ENCODE data around the gene CACNA1D.
"Not testable (repeated sequence)": the region's sequence is repeated elsewhere in the genome, so short reads cannot be mapped to it uniquely, and the experiment has no call there.

Gene CACNA1D

DNA sequence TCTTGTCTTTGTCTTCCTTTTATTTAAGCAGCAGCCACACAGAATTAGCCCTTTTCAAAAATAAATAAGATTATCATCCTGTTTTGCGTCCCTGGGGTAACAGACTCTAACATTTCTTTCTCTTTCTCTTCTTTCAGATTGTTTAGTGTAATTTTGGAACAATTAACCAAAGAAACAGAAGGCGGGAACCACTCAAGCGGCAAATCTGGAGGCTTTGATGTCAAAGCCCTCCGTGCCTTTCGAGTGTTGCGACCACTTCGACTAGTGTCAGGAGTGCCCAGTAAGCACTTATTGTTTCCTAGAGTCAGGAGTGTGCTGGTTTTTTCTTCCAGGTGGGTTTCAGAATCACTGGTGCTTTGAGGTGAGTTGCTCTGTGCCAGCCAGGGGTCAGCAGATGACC, 165.6 kb downstream of the CACNA1D start:
- DNase-seq = no peak

- no peak for DNase-seq
Measured at GRCh38 chr3:53661480-53661879, 167.1 kb downstream of the CACNA1D start.

GRCh38 chr3:53664812-53665211, 170.4 kb downstream of the CACNA1D start:
- DNase-seq = not testable (repeated sequence)

DNA sequence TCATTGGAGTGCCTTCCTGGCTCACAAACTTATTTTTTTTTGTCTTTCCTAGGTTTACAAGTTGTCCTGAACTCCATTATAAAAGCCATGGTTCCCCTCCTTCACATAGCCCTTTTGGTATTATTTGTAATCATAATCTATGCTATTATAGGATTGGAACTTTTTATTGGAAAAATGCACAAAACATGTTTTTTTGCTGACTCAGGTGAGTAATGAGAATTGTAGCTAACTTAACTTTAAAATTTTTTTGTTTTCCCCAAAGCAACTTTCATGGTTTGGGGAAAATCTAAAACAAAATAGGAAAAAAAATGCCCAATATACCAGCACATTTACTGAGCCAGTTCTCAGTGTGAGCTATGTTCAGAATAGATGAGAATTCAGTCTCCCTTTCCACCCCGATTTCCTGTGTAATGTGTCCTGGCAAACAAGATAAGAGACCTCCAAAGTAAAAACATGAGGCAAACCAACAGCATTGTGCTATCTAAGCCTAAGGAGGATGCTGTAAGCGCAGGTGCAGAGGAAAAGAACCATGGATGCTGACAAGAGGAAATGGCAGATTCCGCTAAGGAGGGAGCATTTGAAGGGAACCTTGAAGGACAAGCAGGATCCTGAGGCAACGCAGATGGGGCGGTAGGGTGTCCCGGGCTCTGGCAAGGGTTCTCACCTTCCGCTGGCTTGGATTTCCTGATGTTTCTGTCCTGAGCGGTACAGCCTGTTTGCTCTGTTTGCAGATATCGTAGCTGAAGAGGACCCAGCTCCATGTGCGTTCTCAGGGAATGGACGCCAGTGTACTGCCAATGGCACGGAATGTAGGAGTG, 171.4 kb downstream of the CACNA1D start:
- no peak for DNase-seq

- peak; percentile 4 for DNase-seq
Measured at GRCh38 chr3:53668872-53669271, 174.5 kb downstream of the CACNA1D start.

GRCh38 chr3:53670721-53671120, 176.3 kb downstream of the CACNA1D start:
- no peak for DNase-seq

- no peak for DNase-seq
Measured at GRCh38 chr3:53671192-53671960, 177.0 kb downstream of the CACNA1D start.

- no peak for DNase-seq
Measured at GRCh38 chr3:53671961-53672299, 177.5 kb downstream of the CACNA1D start.

- no peak for DNase-seq
Measured at GRCh38 chr3:53672981-53673380, 178.6 kb downstream of the CACNA1D start.

GRCh38 chr3:53673722-53674350, 179.4 kb downstream of the CACNA1D start:
- no peak for DNase-seq

GRCh38 chr3:53674582-53674981, 180.2 kb downstream of the CACNA1D start:
- no peak for DNase-seq

GRCh38 chr3:53675022-53675697, 180.7 kb downstream of the CACNA1D start:
- DNase-seq = no peak

DNA sequence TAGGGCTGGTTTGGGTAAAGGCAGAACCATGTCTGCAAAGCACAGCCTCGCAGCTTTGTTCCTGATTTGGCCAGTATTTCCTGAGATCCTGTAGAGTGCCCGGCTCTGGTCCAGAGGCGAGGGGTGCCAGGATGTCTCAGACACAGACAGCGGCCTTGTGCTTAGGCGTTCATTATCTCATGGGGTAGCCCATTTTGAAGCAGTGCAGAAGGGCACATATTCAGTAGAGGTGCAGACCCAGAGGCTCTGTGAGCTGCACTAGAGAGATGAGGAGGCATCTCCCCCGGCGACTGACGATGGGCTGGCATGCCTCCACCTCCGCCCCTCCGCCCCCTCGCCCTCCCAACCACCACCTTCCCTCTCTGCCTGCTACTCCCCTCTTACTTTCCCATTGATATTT, 181.5 kb downstream of the CACNA1D start:
- DNase-seq = no peak

DNA sequence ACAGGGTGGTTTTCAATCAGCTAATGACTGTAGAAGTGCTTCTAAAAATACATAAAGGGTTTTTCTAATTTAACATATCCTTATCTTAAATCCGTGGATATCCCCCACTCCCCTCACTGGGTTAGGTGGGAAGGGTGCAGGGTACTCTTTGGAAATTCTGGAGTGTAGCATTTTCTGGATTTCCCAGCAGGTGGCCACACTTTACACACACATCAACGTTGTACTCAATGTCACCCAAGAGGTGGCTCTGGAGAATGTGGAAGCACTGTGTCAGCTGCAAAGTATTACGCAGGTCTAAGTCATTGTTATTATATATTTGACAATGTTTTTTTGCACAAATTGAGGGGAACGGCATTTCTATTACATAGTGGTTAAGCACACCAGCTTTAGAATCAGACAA, 183.0 kb downstream of the CACNA1D start:
- DNase-seq = peak; percentile 16

GRCh38 chr3:53680028-53680427, 185.6 kb downstream of the CACNA1D start:
- DNase-seq = no peak

DNA sequence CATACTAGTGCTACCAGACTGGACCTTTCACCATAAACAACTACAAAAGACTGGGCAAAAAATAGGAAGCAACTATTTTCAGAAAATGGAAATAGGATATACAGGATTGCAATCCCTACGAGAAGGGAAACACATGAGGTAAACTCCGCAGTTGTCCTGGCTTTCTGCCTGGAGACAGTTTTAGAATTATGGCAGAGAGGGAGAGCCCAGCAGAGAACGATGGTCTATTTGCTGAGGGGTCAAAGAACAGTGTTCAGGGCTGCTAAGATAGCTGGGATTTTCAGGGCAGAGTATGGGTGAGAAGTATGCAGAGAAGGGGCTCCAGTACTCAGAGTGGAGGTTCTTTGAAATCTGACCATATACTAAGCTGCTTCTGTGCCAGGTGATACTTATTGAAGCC, 188.4 kb downstream of the CACNA1D start:
- no peak for DNase-seq

DNA sequence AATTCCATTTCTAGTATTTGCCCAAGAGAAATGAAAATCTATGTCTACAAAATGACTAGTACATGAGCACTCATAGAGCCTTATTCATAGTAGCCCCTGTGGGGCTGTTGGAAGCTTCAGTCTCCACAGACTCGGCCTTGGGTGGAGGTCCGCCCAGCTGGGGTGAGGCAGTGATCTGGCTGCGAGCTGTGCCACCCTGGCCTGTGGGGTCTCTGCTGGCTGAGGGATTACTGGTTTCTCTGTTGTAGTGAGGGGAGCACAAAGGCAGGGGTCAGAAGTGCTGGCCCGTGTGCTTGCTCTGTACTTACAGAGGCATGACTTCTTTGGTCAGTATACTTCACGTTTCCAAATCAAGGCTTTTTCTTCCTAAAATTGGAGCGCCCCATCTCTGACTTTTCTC, 193.7 kb downstream of the CACNA1D start:
- DNase-seq = no peak

DNA sequence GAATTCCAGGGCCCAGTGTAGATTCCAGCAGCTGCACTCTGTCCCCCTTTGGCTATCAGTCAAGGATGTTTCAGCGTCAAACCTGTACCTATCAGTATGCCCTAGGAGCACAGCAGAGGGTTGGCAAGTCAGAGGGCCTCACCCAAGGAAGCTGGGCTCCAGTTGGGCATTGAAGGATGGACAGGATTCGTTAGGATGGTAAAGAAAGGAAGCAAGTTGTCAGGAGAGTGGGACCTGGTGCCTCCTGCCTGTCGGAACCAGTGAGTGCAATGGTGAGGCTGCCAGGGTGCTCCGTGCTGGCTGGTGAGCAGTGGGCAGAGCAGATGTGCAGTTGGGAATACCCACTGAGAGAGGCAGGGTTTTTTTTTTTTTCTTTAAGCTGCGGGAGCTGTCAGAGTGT, 194.6 kb downstream of the CACNA1D start:
- DNase-seq = no peak

- DNase-seq = no peak
Measured at GRCh38 chr3:53689681-53690080, 195.3 kb downstream of the CACNA1D start.

DNA sequence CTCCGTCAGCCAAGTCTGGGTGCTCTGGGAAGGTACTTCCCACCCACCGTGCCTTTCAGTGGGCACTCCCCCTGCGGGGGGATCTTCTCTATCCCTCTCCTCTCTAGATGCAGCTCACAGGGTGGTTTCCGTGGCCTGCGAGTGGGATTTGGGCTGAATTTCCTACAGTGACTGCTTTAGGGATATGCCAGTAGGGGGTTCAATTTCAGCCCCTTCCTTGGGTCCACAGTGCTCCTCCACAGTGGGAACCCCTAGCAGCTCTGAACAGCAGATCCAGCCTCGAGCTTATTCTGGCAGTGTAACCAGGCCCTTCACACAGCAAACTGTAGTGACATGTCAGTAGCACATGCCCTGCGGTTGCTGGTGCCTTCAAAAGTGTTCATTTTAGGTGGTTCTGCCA, 196.1 kb downstream of the CACNA1D start:
- no peak for DNase-seq

DNA sequence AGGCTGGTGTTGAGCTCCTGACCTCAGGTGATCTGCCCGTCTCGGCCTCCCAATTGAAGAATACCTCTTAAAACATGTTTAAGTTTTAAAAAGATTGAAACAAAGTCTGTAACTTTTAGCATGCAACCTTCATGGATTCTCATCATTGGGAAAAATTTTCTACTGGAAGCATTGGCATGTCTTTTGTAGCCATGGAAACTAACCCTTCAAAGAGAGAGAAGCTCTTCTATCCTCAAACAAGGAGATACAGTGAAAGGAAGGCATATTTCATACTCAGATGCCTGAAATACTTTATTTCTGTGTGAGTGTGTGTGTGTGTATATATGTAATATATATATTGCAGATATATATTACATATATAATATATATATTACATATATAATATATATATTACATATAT, 196.9 kb downstream of the CACNA1D start:
- no peak for DNase-seq

GRCh38 chr3:53691885-53692284, 197.5 kb downstream of the CACNA1D start:
- no peak for DNase-seq

GRCh38 chr3:53693451-53693850, 199.0 kb downstream of the CACNA1D start:
- no peak for DNase-seq

All from NCI-H510A treated with DMSO at 0.1 percent for 48 hours (cell line).